ENCODE data around the gene MGAM2. TPM values are rescaled to one million over a fixed set of nuclear protein-coding genes. Genes with fewer than 3 reads are reported as not detected.

MGAM2 gene
- total and polyA plus RNA-seq, 2 of the 8 experiments (the other 6 are each of a cell fraction or from before 2014, with no cell fraction given), result 0.02 TPM; not detected in 1

DNA sequence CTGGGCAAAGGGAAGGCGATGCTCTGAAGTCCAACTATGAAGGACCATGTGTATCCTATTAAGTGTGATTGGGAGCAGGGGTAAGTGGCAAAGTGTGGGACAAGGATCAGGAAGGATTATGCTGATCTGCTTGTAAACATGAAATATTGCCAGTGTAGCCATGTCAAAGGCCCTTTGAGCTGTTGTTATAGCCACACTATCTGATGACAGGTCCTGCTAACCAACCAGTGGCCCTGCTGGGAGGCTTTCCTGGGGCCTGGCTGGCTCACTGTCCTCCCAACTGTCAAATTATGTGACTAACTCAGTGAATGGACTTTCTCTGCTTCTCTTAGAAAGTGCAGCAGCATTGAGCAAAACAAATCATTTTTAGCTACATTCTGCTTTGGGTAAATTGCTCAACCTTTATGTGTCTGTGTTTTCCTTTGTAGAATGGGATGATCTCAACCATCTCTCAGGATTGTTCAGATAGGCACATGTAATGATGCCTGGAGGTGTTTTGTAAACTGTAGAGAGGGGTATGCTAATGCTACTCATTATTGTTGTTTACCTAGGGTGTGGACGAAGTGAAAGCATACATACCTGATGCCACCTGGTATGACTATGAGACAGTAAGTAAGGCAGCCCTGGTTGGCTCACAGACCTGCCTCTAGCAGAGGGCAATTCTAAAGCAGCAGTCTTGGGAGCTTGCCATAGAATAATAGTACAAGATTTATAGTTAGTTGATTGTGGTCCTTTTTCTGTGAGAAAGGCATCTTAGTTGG is 47.4 kb downstream of the MGAM2 start:
- Histone ChIP-seq H2BK5ac (ENCODE audit: low read depth, low read length) (no peak overlapping the region), H3K23me2 (ENCODE audit: low read depth, low read length) (no peaks in the 10 kb centered on the region), H3K23ac (ENCODE audit: insufficient read length) (no peak overlapping the region), H3K27me3 (replicated peaks in 1 of 4; ENCODE audit: control insufficient read depth in 3 of 4, extremely low read depth in 1 of 4, insufficient read depth in 3 of 4, low read length in 3 of 4) (peaks cover 0 to 1% (median 0%) of the 10 kb centered on the region in 4 experiments; a peak in 1 of 7 replicates), H3K9ac (replicated peaks in 1 of 4; ENCODE audit: extremely low read depth in 1 of 4, low read depth in 3 of 4, low read length in 3 of 4) (no peak overlapping the region), H3K14ac (ENCODE audit: insufficient read length) (no peak overlapping the region), H4K5ac (ENCODE audit: insufficient read length, low read depth, low read length) (no peak overlapping the region), H4K20me1 (replicated peaks in 1 of 2; ENCODE audit: control insufficient read depth in 1 of 2, insufficient read depth in 2 of 2, low read length in 2 of 2) (no peaks in the 10 kb centered on the region), H4K8ac (ENCODE audit: extremely low read depth, insufficient read depth, low read length) (no peak overlapping the region), H2AFZ (ENCODE audit: low read length) (no peak overlapping the region), H3K56ac (replicated peaks; ENCODE audit: insufficient read length, low read depth, low read length) (no peak overlapping the region), H3K18ac (ENCODE audit: extremely low read depth, low read length) (no peak overlapping the region), H3K4me2 (ENCODE audit: insufficient read depth in 1 of 2, low read depth in 2 of 2, low read length in 2 of 2) (no peak overlapping the region), H3K4me3 (ENCODE audit: extremely low read depth in 1 of 4, insufficient read depth in 2 of 4, low read depth in 3 of 4, low read length in 4 of 4) (no peak overlapping the region), H3K79me1 (ENCODE audit: low read depth, low read length) (no peaks in the 10 kb centered on the region), H3K36me3 (ENCODE audit: control insufficient read depth in 2 of 4, insufficient read depth in 4 of 4, low read length in 3 of 4) (no peaks in the 10 kb centered on the region), H3K4me1 (replicated peaks in 1 of 4; ENCODE audit: control insufficient read depth in 3 of 4, insufficient read depth in 4 of 4, low read length in 3 of 4) (no peaks in the 10 kb centered on the region), H3K4ac (replicated peaks; ENCODE audit: insufficient read length, low read depth, low read length) (no peak overlapping the region), H4K91ac (replicated peaks; ENCODE audit: insufficient read length, low read length) (no peak overlapping the region), H3K9me3 (ENCODE audit: insufficient read depth in 2 of 2, low read depth in 1 of 2, low read length in 1 of 2) (no peaks in the 10 kb centered on the region), H2BK15ac (ENCODE audit: low read length) (no peak overlapping the region), H2BK120ac (replicated peaks; ENCODE audit: low read depth, low read length) (no peak overlapping the region), H2AK5ac (ENCODE audit: low read depth, low read length) (no peak overlapping the region), H3K27ac (ENCODE audit: low read depth, low read length) (no peak overlapping the region), H3K79me2 (ENCODE audit: control insufficient read depth in 1 of 2, insufficient read depth in 2 of 2, low read length in 2 of 2) (no peaks in the 10 kb centered on the region), H2BK12ac (ENCODE audit: low read depth, low read length) (no peak overlapping the region), H2BK20ac (ENCODE audit: low read length) (no peak overlapping the region)
- no peak for FAIRE-seq
- 82% methylated on average over 2 of the region's 2 CpGs; no CpG with 5 or more reads in 1 of the 2 experiments for WGBS, 2 experiments (ENCODE audit: extremely low coverage in 1 of 2, insufficient coverage in 1 of 2, insufficient read length in 1 of 2, insufficient replicate concordance in 2 of 2, low coverage in 1 of 2, low lambda C conversion rate in 2 of 2, missing lambda C conversion rate in 1 of 2)
- CTCF ChIA-PET (ENCODE audit: partially characterized antibody), result interaction anchor here (0.7 kb wide), 1 partner anchor 32 kb away, joined by 3 read pairs; no protein-coding TSS in a partner anchor
- POLR2A ChIA-PET (ENCODE audit: partially characterized antibody), result no interaction called here
- no peak for DNase-seq (ENCODE audit: low read depth in 1 of 2, low spot score in 2 of 2)
- TF ChIP-seq, protein P1, sequence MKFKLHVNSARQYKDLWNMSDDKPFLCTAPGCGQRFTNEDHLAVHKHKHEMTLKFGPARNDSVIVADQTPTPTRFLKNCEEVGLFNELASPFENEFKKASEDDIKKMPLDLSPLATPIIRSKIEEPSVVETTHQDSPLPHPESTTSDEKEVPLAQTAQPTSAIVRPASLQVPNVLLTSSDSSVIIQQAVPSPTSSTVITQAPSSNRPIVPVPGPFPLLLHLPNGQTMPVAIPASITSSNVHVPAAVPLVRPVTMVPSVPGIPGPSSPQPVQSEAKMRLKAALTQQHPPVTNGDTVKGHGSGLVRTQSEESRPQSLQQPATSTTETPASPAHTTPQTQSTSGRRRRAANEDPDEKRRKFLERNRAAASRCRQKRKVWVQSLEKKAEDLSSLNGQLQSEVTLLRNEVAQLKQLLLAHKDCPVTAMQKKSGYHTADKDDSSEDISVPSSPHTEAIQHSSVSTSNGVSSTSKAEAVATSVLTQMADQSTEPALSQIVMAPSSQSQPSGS (IDR thresholded peaks at IDR 0.05; ENCODE audit: low read length), result no peak
- TF ChIP-seq SP2 (IDR thresholded peaks at IDR 0.05; ENCODE audit: low read length) (no peak), KDM5A (IDR thresholded peaks at IDR 0.05; ENCODE audit: low read length) (no peak), TAF1 (IDR thresholded peaks at IDR 0.05; ENCODE audit: low read depth, low read length) (no peak), BRCA1 (IDR thresholded peaks at IDR 0.05; ENCODE audit: low read depth, low read length) (no peak), EZH2 (IDR thresholded peaks at IDR 0.05; ENCODE audit: low read depth, low read length, severe bottlenecking) (no peak), ZNF274 (IDR thresholded peaks at IDR 0.05; ENCODE audit: borderline replicate concordance, extremely low read depth, low read length) (no peak), SP1 (IDR thresholded peaks at IDR 0.05; ENCODE audit: low read depth, low read length) (no peak), CBX8 (IDR thresholded peaks at IDR 0.05; ENCODE audit: borderline replicate concordance, low read depth, low read length) (no peak)
- TF ChIP-seq, protein P2, sequence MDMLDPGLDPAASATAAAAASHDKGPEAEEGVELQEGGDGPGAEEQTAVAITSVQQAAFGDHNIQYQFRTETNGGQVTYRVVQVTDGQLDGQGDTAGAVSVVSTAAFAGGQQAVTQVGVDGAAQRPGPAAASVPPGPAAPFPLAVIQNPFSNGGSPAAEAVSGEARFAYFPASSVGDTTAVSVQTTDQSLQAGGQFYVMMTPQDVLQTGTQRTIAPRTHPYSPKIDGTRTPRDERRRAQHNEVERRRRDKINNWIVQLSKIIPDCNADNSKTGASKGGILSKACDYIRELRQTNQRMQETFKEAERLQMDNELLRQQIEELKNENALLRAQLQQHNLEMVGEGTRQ (IDR thresholded peaks at IDR 0.05; ENCODE audit: low read length), result no peak

All from H1 (cell line).